H1 (cell line): ENCODE measurements around the gene RNF32. TPM values are rescaled to one million over a fixed set of nuclear protein-coding genes. Genes with fewer than 3 reads are reported as not detected.

Experiments used
- CTCF ChIA-PET: fragments of 300-600 bp; sonication (Branson Sonifier 250); formaldehyde crosslinking; loops from one replicate; lab custom pipeline; 2021; ENCODE audit not compliant: partially characterized antibody; lab: Charles Lee
- POLR2A ChIA-PET: fragments of 300-600 bp; sonication (Branson Sonifier 250); formaldehyde crosslinking; loops from one replicate; lab custom pipeline; 2021; ENCODE audit warnings: inconsistent platforms; ENCODE audit not compliant: partially characterized antibody; lab: Charles Lee
- DNase-seq, 2 experiments: peaks; one replicate each; pipeline versions ENCODE4 v3.0.0 to v3.0.0-alpha.2; 2010 to 2022; ENCODE audit warnings: low spot score in 2 of 2, low read depth in 1 of 2, mixed read lengths in 1 of 2
- FAIRE-seq: peaks from 2 replicates; lab custom pipeline; 2011; peaks lifted over from hg19 to GRCh38; lab: Jason Lieb, UNC
- H2AFZ ChIP-seq: 2 replicates; pipeline ENCODE4 v1.8.1; 2012; ENCODE audit warnings: low read length, inconsistent platforms
- H2AK5ac ChIP-seq: 2 replicates; pipeline ENCODE4 v1.6.1; 2013; ENCODE audit warnings: low read depth, low read length
- H2BK120ac ChIP-seq: replicated peaks from 2 replicates; pipeline ENCODE3; 2013; ENCODE audit warnings: low read depth, low read length, inconsistent platforms
- H2BK12ac ChIP-seq: 2 replicates; pipeline ENCODE4 v1.6.1; 2013; ENCODE audit warnings: low read depth, low read length
- H2BK15ac ChIP-seq: 2 replicates; pipeline ENCODE4 v1.6.1; 2013; ENCODE audit warnings: low read length
- H2BK20ac ChIP-seq: 2 replicates; pipeline ENCODE4 v1.6.1; 2013; ENCODE audit warnings: low read length
- H2BK5ac ChIP-seq: 2 replicates; pipeline ENCODE4 v1.6.1; 2013; ENCODE audit warnings: low read depth, low read length
- H3K14ac ChIP-seq: 2 replicates; pipeline ENCODE4 v1.6.1; 2013; ENCODE audit warnings: inconsistent platforms; ENCODE audit not compliant: insufficient read length
- H3K18ac ChIP-seq: 2 replicates; pipeline ENCODE4 v1.6.1; 2013; ENCODE audit warnings: low read length; ENCODE audit errors: extremely low read depth
- H3K23ac ChIP-seq: 2 replicates; pipeline ENCODE4 v1.6.1; 2013; ENCODE audit warnings: inconsistent platforms; ENCODE audit not compliant: insufficient read length
- H3K23me2 ChIP-seq: 2 replicates; pipeline ENCODE4 v1.6.1; 2013; ENCODE audit warnings: low read depth, low read length
- H3K27ac ChIP-seq: 2 replicates; pipeline ENCODE4 v1.6.1; 2011; ENCODE audit warnings: low read depth, low read length, inconsistent platforms
- H3K27me3 ChIP-seq, 4 experiments: replicated peaks in 1 of 4; 1 replicate in 1 of 4; 2 replicates in 3 of 4; pipeline versions ENCODE4 v1.6.1 to v1.8.1; 2011 to 2013; ENCODE audit warnings: low read length in 3 of 4, mild to moderate bottlenecking in 3 of 4, inconsistent platforms in 2 of 4, mixed read lengths in 2 of 4, moderate library complexity in 1 of 4; ENCODE audit not compliant: control insufficient read depth in 3 of 4, insufficient read depth in 3 of 4; ENCODE audit errors: extremely low read depth in 1 of 4
- H3K36me3 ChIP-seq, 4 experiments: 2 replicates each; pipeline versions ENCODE4 v1.6.1 to v1.8.1; 2011 to 2013; ENCODE audit warnings: mild to moderate bottlenecking in 4 of 4, low read length in 3 of 4, moderate library complexity in 2 of 4, control low read depth in 1 of 4, inconsistent platforms in 1 of 4; ENCODE audit not compliant: insufficient read depth in 4 of 4, control insufficient read depth in 2 of 4
- H3K4ac ChIP-seq: replicated peaks from 2 replicates; pipeline ENCODE3; 2013; ENCODE audit warnings: low read length, low read depth, mixed read lengths, inconsistent platforms; ENCODE audit not compliant: insufficient read length
- H3K4me1 ChIP-seq, 4 experiments: replicated peaks in 1 of 4; 1 replicate in 1 of 4; 2 replicates in 3 of 4; pipeline versions ENCODE4 v1.6.1 to v1.8.1; 2011 to 2013; ENCODE audit warnings: low read length in 3 of 4, inconsistent platforms in 2 of 4, mixed read lengths in 1 of 4; ENCODE audit not compliant: insufficient read depth in 4 of 4, control insufficient read depth in 3 of 4
- H3K4me2 ChIP-seq, 2 experiments: 2 replicates each; pipeline versions ENCODE4 v1.6.1 to v1.8.1; 2011 to 2013; ENCODE audit warnings: low read depth in 2 of 2, low read length in 2 of 2, control low read depth in 1 of 2, inconsistent platforms in 1 of 2, mild to moderate bottlenecking in 1 of 2; ENCODE audit not compliant: insufficient read depth in 1 of 2
- H3K4me3 ChIP-seq, 4 experiments: fragments of 200-600, 300-600 bp in 1 of 4; sonication (generic), shearing (Covaris generic), sonication (Bioruptor Twin) in 1 of 4; 2 replicates each; pipeline versions ENCODE4 v1.5.1 to v1.8.1; 2011 to 2016; ENCODE audit warnings: low read length in 4 of 4, low read depth in 3 of 4, control low read depth in 2 of 4, inconsistent platforms in 2 of 4, mild to moderate bottlenecking in 2 of 4, mixed read lengths in 1 of 4, moderate library complexity in 1 of 4; ENCODE audit not compliant: insufficient read depth in 2 of 4; ENCODE audit errors: extremely low read depth in 1 of 4
- H3K56ac ChIP-seq: replicated peaks from 2 replicates; pipeline ENCODE3; 2013; ENCODE audit warnings: low read depth, mild to moderate bottlenecking, mixed read lengths, low read length, inconsistent platforms; ENCODE audit not compliant: insufficient read length
- H3K79me1 ChIP-seq: 2 replicates; pipeline ENCODE4 v1.6.1; 2013; ENCODE audit warnings: low read depth, low read length, control low read depth
- H3K79me2 ChIP-seq, 2 experiments: 2 replicates each; pipeline versions ENCODE4 v1.6.1 to v1.8.1; 2012 to 2013; ENCODE audit warnings: low read length in 2 of 2, mild to moderate bottlenecking in 2 of 2, inconsistent platforms in 1 of 2; ENCODE audit not compliant: insufficient read depth in 2 of 2, control insufficient read depth in 1 of 2
- H3K9ac ChIP-seq, 4 experiments: replicated peaks in 1 of 4; 1 replicate in 1 of 4; 2 replicates in 3 of 4; pipeline versions ENCODE4 v1.6.1 to v1.8.1; 2011 to 2013; ENCODE audit warnings: low read depth in 3 of 4, low read length in 3 of 4, control low read depth in 2 of 4, mild to moderate bottlenecking in 2 of 4, moderate library complexity in 2 of 4, inconsistent platforms in 1 of 4; ENCODE audit errors: extremely low read depth in 1 of 4
- H3K9me3 ChIP-seq, 2 experiments: 2 replicates each; pipeline versions ENCODE4 v1.6.1 to v1.8.1; 2012 to 2013; ENCODE audit warnings: mild to moderate bottlenecking in 2 of 2, moderate library complexity in 2 of 2, control low read depth in 1 of 2, inconsistent platforms in 1 of 2, low read depth in 1 of 2, low read length in 1 of 2, mixed read lengths in 1 of 2; ENCODE audit not compliant: insufficient read depth in 2 of 2
- H4K20me1 ChIP-seq, 2 experiments: replicated peaks in 1 of 2; 2 replicates each; pipeline versions ENCODE3 to v1.8.1; 2011 to 2013; ENCODE audit warnings: inconsistent platforms in 2 of 2, low read length in 2 of 2, mild to moderate bottlenecking in 1 of 2; ENCODE audit not compliant: insufficient read depth in 2 of 2, control insufficient read depth in 1 of 2
- H4K5ac ChIP-seq: 2 replicates; pipeline ENCODE4 v1.6.1; 2013; ENCODE audit warnings: low read length, low read depth, mixed read lengths, inconsistent platforms; ENCODE audit not compliant: insufficient read length
- H4K8ac ChIP-seq: 2 replicates; pipeline ENCODE4 v1.8.0; 2013; ENCODE audit warnings: mild to moderate bottlenecking, moderate library complexity, low read length, inconsistent platforms; ENCODE audit not compliant: insufficient read depth; ENCODE audit errors: extremely low read depth
- H4K91ac ChIP-seq: replicated peaks from 2 replicates; pipeline ENCODE3; 2013; ENCODE audit warnings: low read length, mixed read lengths, inconsistent platforms; ENCODE audit not compliant: insufficient read length
- NRF1 ChIP-seq: IDR thresholded peaks from 2 replicates; pipeline ENCODE4 v1.6.1; 2011; ENCODE audit warnings: mild to moderate bottlenecking, low read depth, low read length, improper control_type of control experiment
- WGBS, 2 experiments: shearing (Covaris generic) in 1 of 2; methylation state at CpG; one replicate each; pipeline versions ENCODE4 v1.1.6 to v1.1.7; 2013 to 2015; ENCODE audit warnings: low lambda C conversion rate in 2 of 2, mixed read lengths in 2 of 2, inconsistent platforms in 1 of 2, low coverage in 1 of 2, missing lambda C conversion rate in 1 of 2; ENCODE audit not compliant: insufficient replicate concordance in 2 of 2, insufficient coverage in 1 of 2, insufficient read length in 1 of 2; ENCODE audit errors: extremely low coverage in 1 of 2, missing lambda C conversion rate in 1 of 2; 5-methylcytosine and 5-hydroxymethylcytosine counted together
- polyA plus RNA-seq, 7 experiments: library from polyadenylated mRNA; depleted of rRNA in 3 of 7; stranded (reverse) in 5 of 7; unstranded in 2 of 7; fragments of >200 nt in 5 of 7; fragments of 200-250 nt in 2 of 7; gene quantifications; 1 replicate in 5 of 7; 2 replicates in 1 of 7; 4 replicates in 1 of 7; pipeline versions ENCODE4 v1.2.1 to v1.2.3, GENCODE V29; 2011 to 2013; ENCODE audit warnings: missing spikeins in 2 of 7, mixed read lengths in 2 of 7
- total RNA-seq: library from RNA; stranded (reverse); fragmentation: NEBNext Ultra II Directional; extraction: Animal tissue kit (Norgen Biotek cat#: 25700); gene quantifications from 2 replicates; pipeline ENCODE4 v1.2.1, GENCODE V29; 2021

RNF32 gene
- total and polyA plus RNA-seq, 2 of the 8 experiments (the other 6 are each of a cell fraction or from before 2014, with no cell fraction given) = 0.48 to 1.2 TPM

DNA sequence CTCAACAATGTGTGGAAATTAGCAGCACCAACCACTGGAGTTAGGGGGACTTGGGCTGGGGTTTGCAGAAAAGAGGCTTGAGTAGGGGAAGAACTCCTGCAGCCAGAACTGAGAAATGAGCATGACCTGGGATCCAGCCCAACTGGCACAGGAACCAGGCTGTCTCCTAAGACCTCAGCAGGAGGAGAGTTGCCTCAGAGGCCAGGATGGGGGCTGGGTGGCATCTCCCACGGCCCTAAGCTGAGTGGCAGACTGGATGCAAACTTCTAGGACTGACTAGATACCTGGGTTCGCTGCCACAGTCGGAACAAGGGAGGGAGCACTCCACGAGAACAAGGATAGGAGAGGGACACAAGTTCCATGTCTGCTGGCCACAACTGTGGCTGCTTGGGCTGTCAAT lies 62.6 kb downstream of the RNF32 start:
- FAIRE-seq = no peak
- Histone ChIP-seq H3K23ac (no peak overlapping the region), H2BK5ac (no peak overlapping the region; the same call in 1 of the 2 replicates), H2BK120ac (no peak overlapping the region), H3K4me3 (no peak overlapping the region), H3K14ac (no peak overlapping the region), H3K18ac (no peak overlapping the region), H3K79me1 (no peaks in the 10 kb centered on the region), H3K9ac (no peak overlapping the region), H4K5ac (no peak overlapping the region), H2AK5ac (no peak overlapping the region), H3K4me1 (no peaks in the 10 kb centered on the region), H3K4ac (no peak overlapping the region), H3K4me2 (no peak overlapping the region), H3K23me2 (no peaks in the 10 kb centered on the region), H3K56ac (no peak overlapping the region), H4K20me1 (peaks cover 0 to 2% of the 10 kb centered on the region in 2 experiments), H3K9me3 (peaks cover 3 to 6% of the 10 kb centered on the region in 2 experiments; a peak in 3 of 4 replicates), H3K27ac (no peak overlapping the region), H2AFZ (no peak overlapping the region), H2BK20ac (no peak overlapping the region), H3K27me3 (no peaks in the 10 kb centered on the region), H3K79me2 (no peaks in the 10 kb centered on the region), H4K8ac (no peak overlapping the region; the same call in 1 of the 2 replicates), H4K91ac (no peak overlapping the region), H2BK12ac (no peak overlapping the region), H3K36me3 (no peaks in the 10 kb centered on the region; a peak in 1 of 8 replicates), H2BK15ac (no peak overlapping the region)
- no peak for DNase-seq
- WGBS, 2 experiments = 79% methylated on average over 4 of the region's 4 CpGs; no CpG with 5 or more reads in 1 of the 2 experiments
- ChIA-PET CTCF (no interaction called here), POLR2A (no interaction called here)
- TF ChIP-seq NRF1 = no peak
